ACC112 (cell line): ENCODE results near the gene SZT2.

Experiments used
- H2AFZ ChIP-seq: fragments of 200-600 bp; sonication (generic); one replicate; pipeline ENCODE4 v1.6.0; 2017; ENCODE audit warnings: antibody characterized with exemption, low read length; ENCODE audit not compliant: unreplicated experiment
- H3K27ac ChIP-seq: fragments of 200-600 bp; sonication (generic); 2 replicates; pipeline ENCODE4 v1.5.1; 2014; ENCODE audit warnings: low read depth, mild to moderate bottlenecking, antibody characterized with exemption, low read length, moderate library complexity
- H3K27me3 ChIP-seq: fragments of 200-600 bp; sonication (generic); 2 replicates; pipeline ENCODE4 v1.6.1; 2014; ENCODE audit warnings: mild to moderate bottlenecking, antibody characterized with exemption, low read length, moderate library complexity, mixed read lengths; ENCODE audit not compliant: insufficient read depth
- H3K36me3 ChIP-seq: fragments of 200-600 bp; sonication (generic); 2 replicates; pipeline ENCODE4 v1.6.1; 2016; ENCODE audit warnings: mild to moderate bottlenecking, antibody characterized with exemption, low read length, moderate library complexity, mixed read lengths; ENCODE audit not compliant: insufficient read depth
- H3K4me1 ChIP-seq: fragments of 200-600 bp; sonication (generic); one replicate; pipeline ENCODE4 v1.6.1; 2016; ENCODE audit warnings: low read length, mixed read lengths; ENCODE audit not compliant: insufficient read depth, unreplicated experiment, control insufficient read depth
- H3K4me3 ChIP-seq: fragments of 200-600 bp; sonication (generic); 2 replicates; pipeline ENCODE4 v1.5.1; 2014; ENCODE audit warnings: mild to moderate bottlenecking, low read depth, low read length
- H3K79me2 ChIP-seq: fragments of 200-600 bp; sonication (generic); one replicate; pipeline ENCODE4 v1.6.0; 2016; ENCODE audit warnings: low read length; ENCODE audit not compliant: control insufficient read depth, unreplicated experiment, insufficient read depth

SZT2 gene

DNA sequence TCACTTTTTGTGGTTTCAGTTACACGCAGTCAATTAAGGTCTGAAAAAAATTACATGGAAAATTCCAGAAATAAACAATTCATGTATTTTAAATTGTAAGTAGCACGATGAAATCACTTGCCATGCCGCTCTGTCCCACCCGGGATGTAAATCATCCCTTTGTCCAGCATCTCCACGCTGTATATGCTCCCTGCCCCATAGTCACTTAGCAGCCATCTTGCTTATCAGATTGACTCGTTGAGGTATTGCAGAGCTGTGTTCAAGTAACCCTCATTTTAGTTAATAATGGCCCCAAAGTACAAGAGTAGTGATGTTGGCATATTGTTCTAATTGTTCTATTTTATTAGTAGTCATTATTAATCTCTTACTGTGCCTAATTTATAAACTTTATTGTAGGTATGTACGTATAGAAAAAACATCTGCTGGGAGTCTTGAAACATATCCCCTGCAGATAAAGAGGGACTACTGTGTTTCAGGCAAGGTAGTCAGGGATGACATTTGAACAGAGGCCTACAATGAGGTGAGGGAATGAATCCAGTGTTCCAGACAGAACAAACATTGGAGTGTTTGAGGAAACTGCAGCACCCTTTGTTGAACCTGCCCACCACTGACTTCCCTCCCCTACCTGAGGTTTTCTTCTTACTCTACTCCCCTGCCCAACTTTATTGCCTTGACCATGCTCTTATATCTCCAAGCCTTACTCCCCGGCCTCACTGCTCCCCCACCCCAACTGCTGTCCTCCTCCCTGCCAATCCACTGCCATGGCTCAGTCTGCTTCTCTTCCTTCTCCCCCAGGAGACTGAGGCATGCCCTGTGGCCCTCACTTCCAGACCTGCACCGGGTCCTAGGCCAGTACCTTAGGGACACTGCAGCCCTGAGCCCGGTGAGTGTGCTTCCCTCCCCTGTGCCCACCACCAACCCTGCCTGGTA is 38.0 kb upstream of the SZT2 start:
- Histone ChIP-seq H3K4me3 (no peak overlapping the region), H2AFZ (no peak overlapping the region), H3K27me3 (0 out of 2 replicates have a peak, but pooled peaks cover 7% of the 10 kb centered on the region), H3K27ac (no peak overlapping the region), H3K79me2 (no peaks in the 10 kb centered on the region), H3K4me1 (peaks cover 23% of the 10 kb centered on the region), H3K36me3 (no peaks in the 10 kb centered on the region)

DNA sequence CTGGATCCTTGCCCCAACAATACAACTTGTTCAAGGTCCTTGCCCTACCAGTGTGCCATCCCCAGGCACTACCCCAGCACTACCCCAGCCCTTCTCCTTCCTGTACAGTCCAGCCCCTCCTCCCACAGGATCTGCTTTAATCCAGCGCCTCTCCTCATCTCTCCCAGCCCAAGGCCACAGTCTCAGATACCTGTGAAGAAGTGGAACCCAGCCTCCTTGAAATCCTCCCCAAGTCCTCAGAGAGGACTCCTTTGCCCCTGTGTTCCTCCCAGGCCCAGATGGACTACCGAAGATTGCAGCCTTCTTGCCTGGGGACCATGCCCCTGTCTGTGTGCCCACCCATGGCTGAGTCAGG is 37.4 kb upstream of the SZT2 start:
- H3K79me2 ChIP-seq, result no peaks in the 10 kb centered on the region
- H2AFZ ChIP-seq, result no peak overlapping the region
- H3K4me1 ChIP-seq, result peaks cover 23% of the 10 kb centered on the region
- no peak overlapping the region for H3K27ac ChIP-seq
- no peak overlapping the region for H3K4me3 ChIP-seq
- H3K36me3 ChIP-seq, result no peaks in the 10 kb centered on the region
- 0 out of 2 replicates have a peak, but pooled peaks cover 7% of the 10 kb centered on the region for H3K27me3 ChIP-seq

DNA sequence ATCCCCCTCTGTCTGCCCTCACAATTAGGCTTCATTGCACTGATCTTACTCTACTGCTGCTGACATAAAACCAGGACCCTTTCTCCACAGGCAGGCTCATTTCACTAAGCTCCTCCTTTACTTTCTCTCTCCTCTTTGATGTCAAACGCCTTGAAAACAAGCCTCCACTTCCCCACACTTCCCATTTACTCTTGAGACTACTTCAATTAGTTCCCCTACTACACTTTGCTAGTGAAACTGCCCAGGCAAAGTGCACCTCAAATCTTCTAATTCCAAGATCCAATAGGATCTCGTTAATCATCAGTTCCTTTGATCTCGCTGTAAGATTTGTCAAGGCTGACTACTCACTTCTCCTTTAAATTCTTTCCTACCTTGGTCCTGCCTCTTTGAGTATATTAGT is 36.8 kb upstream of the SZT2 start:
- peaks cover 26% of the 10 kb centered on the region for H3K4me1 ChIP-seq
- no peak overlapping the region for H2AFZ ChIP-seq
- no peak overlapping the region for H3K4me3 ChIP-seq
- peaks cover 2% of the 10 kb centered on the region for H3K79me2 ChIP-seq
- H3K27me3 ChIP-seq, result 0 out of 2 replicates have a peak, but pooled peaks cover 5% of the 10 kb centered on the region
- no peaks in the 10 kb centered on the region for H3K36me3 ChIP-seq
- H3K27ac ChIP-seq, result no peak overlapping the region

DNA sequence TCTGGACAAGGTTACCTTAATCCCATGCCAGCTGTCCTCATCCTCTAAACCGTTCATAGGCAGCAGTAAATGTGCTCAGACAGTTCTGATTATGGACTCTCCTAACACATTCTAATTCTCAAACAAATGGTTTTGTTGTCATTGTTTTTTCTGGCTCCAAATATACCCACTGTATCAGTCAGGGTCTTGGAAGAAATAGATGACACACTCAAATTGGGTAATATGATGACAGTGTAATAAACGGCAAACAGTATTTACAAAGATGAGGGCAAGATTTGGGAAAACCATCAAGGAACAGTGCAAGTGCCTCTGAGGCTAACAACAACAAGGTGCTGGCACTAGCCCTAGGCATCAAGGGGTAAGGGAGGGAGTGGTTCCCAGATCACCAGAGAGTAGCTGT is 35.2 kb upstream of the SZT2 start:
- H2AFZ ChIP-seq, result no peak overlapping the region
- no peaks in the 10 kb centered on the region for H3K27me3 ChIP-seq
- H3K36me3 ChIP-seq, result no peaks in the 10 kb centered on the region
- peak overlapping the region; percentile 20; the same call in 1 of the 2 replicates for H3K27ac ChIP-seq
- peaks cover 11% of the 10 kb centered on the region for H3K79me2 ChIP-seq
- H3K4me3 ChIP-seq, result no peak overlapping the region; the same call in 1 of the 2 replicates
- peaks cover 22% of the 10 kb centered on the region for H3K4me1 ChIP-seq

DNA sequence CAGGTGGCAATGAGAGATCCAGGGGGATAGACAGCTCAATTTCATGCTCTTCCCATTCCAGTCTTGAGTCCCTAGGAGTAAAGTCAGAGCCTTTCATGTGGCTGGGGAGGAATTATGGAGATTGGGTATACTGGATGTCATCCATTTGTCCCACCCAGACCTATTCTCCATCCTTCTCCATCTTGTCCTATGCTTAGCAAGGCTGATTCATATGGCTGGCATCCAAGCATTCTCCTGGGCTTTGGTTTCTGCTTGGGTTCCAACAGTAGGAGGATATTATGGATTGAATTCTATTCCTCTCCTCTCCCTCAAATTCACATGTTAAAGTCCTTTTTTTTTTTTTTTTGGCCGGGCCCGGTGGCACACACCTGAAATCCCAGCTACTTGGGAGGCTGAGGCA is 34.8 kb upstream of the SZT2 start:
- Histone ChIP-seq H2AFZ (peak overlapping the region; percentile 35), H3K4me1 (peaks cover 19% of the 10 kb centered on the region), H3K27ac (peak overlapping the region; percentile 20; the same call in 1 of the 2 replicates), H3K27me3 (no peaks in the 10 kb centered on the region), H3K36me3 (peaks cover 1% of the 10 kb centered on the region; the same call in 1 of the 2 replicates), H3K4me3 (no peak overlapping the region; the same call in 1 of the 2 replicates), H3K79me2 (peaks cover 15% of the 10 kb centered on the region)

DNA sequence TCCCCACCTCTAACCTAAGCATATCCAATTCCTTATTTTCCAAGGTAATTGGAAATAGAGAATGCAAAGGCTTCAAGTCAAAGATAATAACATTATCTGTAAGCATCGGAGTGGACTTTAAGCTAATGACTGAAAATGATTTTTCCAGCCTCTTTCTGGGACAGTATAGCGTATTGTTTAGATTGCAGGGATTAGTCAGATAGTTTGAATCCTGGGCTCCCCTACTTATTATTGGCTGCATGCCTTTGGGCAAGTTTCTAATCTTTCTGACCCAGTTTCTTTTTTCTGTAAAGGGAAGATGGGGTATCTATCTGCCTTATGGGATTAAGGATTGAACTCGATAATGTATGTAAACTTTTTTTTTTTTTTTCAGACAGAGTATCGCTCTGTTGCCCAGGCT is 32.4 kb upstream of the SZT2 start:
- H3K27ac ChIP-seq, result no peak overlapping the region
- H3K4me3 ChIP-seq, result no peak overlapping the region
- peaks cover 38% of the 10 kb centered on the region for H3K79me2 ChIP-seq
- no peaks in the 10 kb centered on the region for H3K27me3 ChIP-seq
- peaks cover 42% of the 10 kb centered on the region for H3K4me1 ChIP-seq
- H3K36me3 ChIP-seq, result peaks cover 15% of the 10 kb centered on the region
- no peak overlapping the region for H2AFZ ChIP-seq

DNA sequence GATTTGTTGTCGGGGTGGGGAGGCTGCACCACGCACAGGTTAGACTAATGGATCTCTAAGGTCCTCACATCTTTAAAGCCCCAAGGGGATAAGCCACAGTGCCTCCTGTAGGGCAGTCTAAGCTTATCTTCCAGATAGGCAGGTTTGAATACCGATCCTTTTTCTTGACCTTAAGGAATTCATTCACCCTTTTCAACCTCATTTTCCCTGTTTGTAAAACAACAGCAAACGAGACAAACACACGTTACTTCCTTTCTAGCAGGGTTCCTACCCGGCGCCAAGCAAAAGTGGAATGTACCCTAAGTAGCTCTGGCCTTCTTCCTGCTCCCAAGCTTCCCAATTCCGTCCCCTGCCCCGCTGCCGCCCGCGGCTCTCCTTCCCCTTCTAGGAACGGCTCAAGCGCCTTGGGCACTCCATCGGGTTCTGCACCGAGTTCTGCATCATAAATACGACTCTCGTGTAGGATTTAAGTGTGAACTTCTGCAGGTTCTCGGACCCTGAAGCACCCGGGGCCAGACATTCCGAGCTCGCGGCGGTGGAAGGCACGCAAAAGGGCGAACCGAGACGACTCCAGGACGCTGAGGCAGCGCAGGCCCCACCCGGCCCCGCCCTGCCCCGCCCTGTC is 31.5 kb upstream of the SZT2 start:
- Histone ChIP-seq H3K27ac (peak overlapping the region; percentile 52), H3K4me3 (peak overlapping the region; percentile 79), H3K4me1 (peaks cover 48% of the 10 kb centered on the region), H2AFZ (peak overlapping the region; percentile 56), H3K36me3 (peaks cover 17% of the 10 kb centered on the region), H3K79me2 (peaks cover 40% of the 10 kb centered on the region), H3K27me3 (no peaks in the 10 kb centered on the region)

DNA sequence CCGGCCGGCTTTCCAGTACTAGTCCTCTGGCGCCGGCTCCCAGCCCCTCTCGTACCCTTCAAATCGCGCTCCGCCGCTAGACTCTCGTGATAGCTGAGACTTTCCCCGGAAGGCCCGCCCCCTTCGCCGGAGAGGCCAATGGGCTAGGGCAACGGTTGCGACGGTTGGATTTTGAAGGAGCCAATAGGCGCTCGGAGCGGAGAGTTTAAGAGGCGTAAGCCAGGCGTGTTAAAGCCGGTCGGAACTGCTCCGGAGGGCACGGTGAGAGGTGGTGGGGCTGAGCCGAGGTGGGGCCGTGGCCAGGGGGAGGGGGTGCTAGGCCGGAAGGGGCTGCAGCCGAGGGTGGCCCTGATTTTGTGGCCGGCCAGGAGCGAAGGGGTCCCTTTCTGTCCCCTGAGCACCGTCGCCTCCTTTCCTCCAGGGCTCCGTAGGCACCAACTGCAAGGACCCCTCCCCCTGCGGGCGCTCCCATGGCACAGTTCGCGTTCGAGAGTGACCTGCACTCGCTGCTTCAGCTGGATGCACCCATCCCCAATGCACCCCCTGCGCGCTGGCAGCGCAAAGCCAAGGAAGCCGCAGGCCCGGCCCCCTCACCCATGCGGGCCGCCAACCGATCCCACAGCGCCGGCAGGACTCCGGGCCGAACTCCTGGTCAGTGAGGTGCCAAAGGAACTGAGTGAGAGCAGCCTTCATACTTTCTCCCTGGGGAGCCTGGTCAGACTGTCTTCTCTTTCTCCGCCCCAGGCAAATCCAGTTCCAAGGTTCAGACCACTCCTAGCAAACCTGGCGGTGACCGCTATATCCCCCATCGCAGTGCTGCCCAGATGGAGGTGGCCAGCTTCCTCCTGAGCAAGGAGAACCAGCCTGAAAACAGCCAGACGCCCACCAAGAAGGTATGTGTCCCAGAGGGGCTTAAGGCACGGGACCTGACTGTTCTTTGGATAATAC is 30.7 kb upstream of the SZT2 start, which contains the start of gene CDC20:
CDC20 (plus strand) TSS at position 236 of the 948 bp plus-strand sequence; CDS start at position 471, 235 bp downstream.
- H3K4me1 ChIP-seq, result peaks cover 55% of the 10 kb centered on the region
- peaks cover 22% of the 10 kb centered on the region for H3K36me3 ChIP-seq
- peak within 1 kb of the TSS; percentile 79 for H3K4me3 ChIP-seq
- H2AFZ ChIP-seq, result peak within 1 kb of the TSS; percentile 56
- H3K79me2 ChIP-seq, result peaks cover 40% of the 10 kb centered on the region
- H3K27ac ChIP-seq, result peak within 1 kb of the TSS; percentile 65
- H3K27me3 ChIP-seq, result no peaks in the 10 kb centered on the region

DNA sequence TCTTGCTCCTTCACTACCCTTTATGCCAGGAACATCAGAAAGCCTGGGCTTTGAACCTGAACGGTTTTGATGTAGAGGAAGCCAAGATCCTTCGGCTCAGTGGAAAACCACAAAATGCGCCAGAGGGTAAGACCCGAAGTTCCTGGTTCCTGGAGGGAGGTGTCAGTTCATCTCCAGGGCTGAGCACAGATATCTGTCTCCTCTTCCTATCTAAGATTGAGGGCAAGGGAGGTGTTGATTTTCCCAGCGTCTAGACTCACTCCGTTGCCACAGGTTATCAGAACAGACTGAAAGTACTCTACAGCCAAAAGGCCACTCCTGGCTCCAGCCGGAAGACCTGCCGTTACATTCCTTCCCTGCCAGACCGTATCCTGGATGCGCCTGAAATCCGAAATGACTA is 30.0 kb upstream of the SZT2 start:
- Histone ChIP-seq H3K27me3 (no peaks in the 10 kb centered on the region), H2AFZ (no peak overlapping the region), H3K27ac (peak overlapping the region; percentile 65; the same call in 1 of the 2 replicates), H3K79me2 (peaks cover 40% of the 10 kb centered on the region), H3K4me3 (peak overlapping the region; percentile 79), H3K4me1 (peaks cover 48% of the 10 kb centered on the region), H3K36me3 (peaks cover 28% of the 10 kb centered on the region)

DNA sequence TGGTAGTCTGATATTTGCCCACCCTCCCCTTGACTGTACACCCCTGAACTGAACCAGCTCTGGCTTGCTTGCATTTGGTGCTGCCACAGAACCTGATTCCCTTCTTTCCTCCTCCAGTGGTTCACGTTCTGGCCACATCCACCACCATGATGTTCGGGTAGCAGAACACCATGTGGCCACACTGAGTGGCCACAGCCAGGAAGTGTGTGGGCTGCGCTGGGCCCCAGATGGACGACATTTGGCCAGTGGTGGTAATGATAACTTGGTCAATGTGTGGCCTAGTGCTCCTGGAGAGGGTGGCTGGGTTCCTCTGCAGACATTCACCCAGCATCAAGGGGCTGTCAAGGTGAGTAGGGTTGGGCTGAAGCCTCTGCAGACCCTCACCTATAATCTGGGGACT is 29.1 kb upstream of the SZT2 start:
- H3K36me3 ChIP-seq, result peaks cover 34% of the 10 kb centered on the region
- no peak overlapping the region for H2AFZ ChIP-seq
- H3K4me1 ChIP-seq, result peaks cover 45% of the 10 kb centered on the region
- H3K4me3 ChIP-seq, result peak overlapping the region; percentile 79
- no peak overlapping the region for H3K27ac ChIP-seq
- H3K79me2 ChIP-seq, result peaks cover 47% of the 10 kb centered on the region
- no peaks in the 10 kb centered on the region for H3K27me3 ChIP-seq
